HepG2 (cell line): Measurements from ENCODE around the gene DNAJC7. TPM values are rescaled to one million over a fixed set of nuclear protein-coding genes. Genes with fewer than 3 reads are reported as not detected.

Experiments used
- HNF4A ChIP-seq: sonication (generic); formaldehyde crosslinking; IDR thresholded peaks from 2 replicates; pipeline ENCODE4 v1.4.0; 2020; ENCODE audit warnings: missing genetic modification reagents
- KAT7 ChIP-seq: IDR thresholded peaks from 2 replicates; pipeline ENCODE4 v1.6.1; 2018; ENCODE audit warnings: borderline replicate concordance, missing compliant biosample characterization
- MAF1 ChIP-seq: sonication (generic); formaldehyde crosslinking; IDR thresholded peaks from 2 replicates; pipeline ENCODE4 v1.5.0; 2020; ENCODE audit warnings: missing genetic modification reagents, borderline replicate concordance
- MAZ ChIP-seq, 2 experiments: sonication (generic) in 1 of 2; formaldehyde crosslinking in 1 of 2; IDR thresholded peaks; 2 replicates each; pipeline versions ENCODE4 v1.5.0 to v1.6.1; 2012 to 2020; ENCODE audit warnings: low read depth in 2 of 2, mild to moderate bottlenecking in 2 of 2, borderline replicate concordance in 1 of 2, improper control_type of control experiment in 1 of 2, low read length in 1 of 2, missing genetic modification reagents in 1 of 2, moderate library complexity in 1 of 2
- NBN ChIP-seq: fragments of 450-650 bp; conservative IDR thresholded peaks from 2 replicates; pipeline ENCODE4 v1.6.1; 2017
- NCOA1 ChIP-seq: sonication (generic); formaldehyde crosslinking; IDR thresholded peaks from 2 replicates; pipeline ENCODE4 v1.9.0; 2021; ENCODE audit warnings: missing genetic modification reagents
- PAWR ChIP-seq: sonication (generic); formaldehyde crosslinking; IDR thresholded peaks from 2 replicates; pipeline ENCODE4 v1.4.0; 2020; ENCODE audit warnings: missing genetic modification reagents, mild to moderate bottlenecking, borderline replicate concordance
- PLRG1 ChIP-seq: fragments of 450-650 bp; conservative IDR thresholded peaks from 2 replicates; pipeline ENCODE4 v1.6.1; 2016
- RBM39 ChIP-seq: fragments of 200-400 bp; formaldehyde crosslinking; IDR thresholded peaks from one replicate; pipeline ENCODE4 v1.6.1; 2018; ENCODE audit warnings: antibody characterized with exemption, mild to moderate bottlenecking, low read depth, low read length; ENCODE audit not compliant: poor library complexity, severe bottlenecking
- SAP130 ChIP-seq: IDR thresholded peaks from 2 replicates; pipeline ENCODE4 v1.6.1; 2016; ENCODE audit warnings: low read depth
- SCMH1 ChIP-seq: sonication (generic); formaldehyde crosslinking; IDR thresholded peaks from 2 replicates; pipeline ENCODE4 v1.9.0; 2021; ENCODE audit warnings: missing genetic modification reagents, mild to moderate bottlenecking, borderline replicate concordance
- ZNF232 ChIP-seq: sonication (generic); formaldehyde crosslinking; IDR thresholded peaks from 2 replicates; pipeline ENCODE4 v1.4.0; 2020; ENCODE audit warnings: missing genetic modification reagents, borderline replicate concordance
- ZNF749 ChIP-seq: sonication (generic); formaldehyde crosslinking; IDR thresholded peaks from 2 replicates; pipeline ENCODE4 v1.8.0; 2022; ENCODE audit warnings: mild to moderate bottlenecking, missing genetic modification reagents, moderate library complexity, borderline replicate concordance
- polyA plus RNA-seq, 8 experiments: library from polyadenylated mRNA; depleted of rRNA in 3 of 8; stranded (reverse) in 7 of 8; unstranded in 1 of 8; fragments of >200 nt; fragmentation: Illumina TruSeq in 4 of 8; extraction: Trizol in 4 of 8; gene quantifications; 2 replicates each; pipeline versions ENCODE4 v1.2.1 to v1.2.3, GENCODE V29; 2011 to 2016; ENCODE audit warnings: low read depth in 4 of 8, missing spikeins in 1 of 8, mixed read lengths in 1 of 8; ENCODE audit not compliant: insufficient read depth in 1 of 8
- total RNA-seq, 5 experiments: library from RNA; depleted of rRNA; stranded (reverse); fragments of >200 nt; fragmentation: Illumina TruSeq; extraction: Trizol; gene quantifications; 2 replicates each; pipeline ENCODE4 v1.2.3, GENCODE V29; 2016; ENCODE audit warnings: low read depth in 1 of 5
- TF ChIP-seq, protein P1 (sequence below): sonication (generic); formaldehyde crosslinking; IDR thresholded peaks from 2 replicates; pipeline ENCODE4 v1.4.0; 2020; ENCODE audit warnings: mild to moderate bottlenecking, missing genetic modification reagents
- TF ChIP-seq, protein P2 (sequence below): sonication (generic); formaldehyde crosslinking; IDR thresholded peaks from 2 replicates; pipeline ENCODE4 v1.5.1; 2020; ENCODE audit warnings: mild to moderate bottlenecking, missing genetic modification reagents, moderate library complexity
- TF ChIP-seq, protein P3 (sequence below): sonication (generic); formaldehyde crosslinking; IDR thresholded peaks from 2 replicates; pipeline ENCODE4 v1.4.0; 2020; ENCODE audit warnings: missing genetic modification reagents, mild to moderate bottlenecking, borderline replicate concordance
- TF ChIP-seq, protein P4 (sequence below): IDR thresholded peaks from 2 replicates; pipeline ENCODE4 v1.6.1; 2016; ENCODE audit warnings: control low read depth

The DNAJC7 gene
- total and polyA plus RNA-seq, 2 of the 13 experiments (the other 11 are each of a cell fraction or from before 2014, with no cell fraction given) = 47.7 to 132 TPM

DNA sequence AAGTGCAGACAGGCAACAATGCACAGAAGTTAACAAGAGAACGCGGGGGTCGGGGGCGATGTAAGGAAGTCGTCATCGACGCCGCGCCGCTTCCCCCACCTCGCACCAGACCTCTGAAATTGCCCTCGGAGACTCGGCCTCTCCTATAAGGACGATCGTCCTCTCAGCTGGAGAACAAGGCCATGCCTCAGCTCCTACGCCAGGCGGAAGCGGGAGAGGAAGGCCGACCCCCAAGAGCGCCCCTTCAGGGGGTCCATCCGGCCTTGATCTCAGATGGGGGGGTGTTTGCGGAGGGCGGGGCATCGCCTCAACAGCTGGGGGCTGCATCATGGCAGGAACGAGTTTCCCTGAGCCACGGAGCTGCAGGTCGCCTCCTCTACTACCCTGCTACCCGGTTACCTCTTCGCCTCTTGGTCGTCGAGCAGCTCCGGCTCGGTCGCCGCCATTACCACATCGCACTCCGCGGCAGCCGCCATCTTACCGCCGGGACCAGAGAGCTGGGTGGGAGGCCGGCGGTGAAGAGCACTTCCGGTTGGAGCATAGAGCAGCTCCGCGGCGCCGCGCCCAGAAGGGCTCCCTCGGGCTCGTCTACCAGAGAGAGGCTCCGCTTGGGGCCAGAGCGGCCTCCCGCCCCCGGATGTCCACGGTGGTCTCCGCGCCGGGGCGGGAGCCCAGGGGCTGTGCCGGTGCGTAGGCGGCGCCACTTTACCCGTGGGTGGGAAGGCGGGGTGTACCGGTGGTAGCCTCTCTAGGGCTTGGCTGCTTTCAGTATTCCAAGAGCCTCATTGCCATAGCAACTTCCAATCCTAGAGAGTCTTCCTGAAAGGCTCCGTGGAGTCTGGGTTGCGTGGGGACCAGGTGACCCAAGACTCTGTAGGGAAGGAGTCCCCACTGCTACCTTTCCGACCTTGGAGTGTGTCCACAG lies at the start of gene DNAJC7 (continued):
- TF ChIP-seq ZNF749 (CRISPR knock-in tag) = peak; percentile 34; the same call in 1 of the 2 replicates
- TF ChIP-seq, protein P1, sequence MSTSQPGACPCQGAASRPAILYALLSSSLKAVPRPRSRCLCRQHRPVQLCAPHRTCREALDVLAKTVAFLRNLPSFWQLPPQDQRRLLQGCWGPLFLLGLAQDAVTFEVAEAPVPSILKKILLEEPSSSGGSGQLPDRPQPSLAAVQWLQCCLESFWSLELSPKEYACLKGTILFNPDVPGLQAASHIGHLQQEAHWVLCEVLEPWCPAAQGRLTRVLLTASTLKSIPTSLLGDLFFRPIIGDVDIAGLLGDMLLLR = peak; percentile 86
- TF ChIP-seq SAP130 (CRISPR knock-in tag) = peak; percentile 95
- TF ChIP-seq, protein P2, sequence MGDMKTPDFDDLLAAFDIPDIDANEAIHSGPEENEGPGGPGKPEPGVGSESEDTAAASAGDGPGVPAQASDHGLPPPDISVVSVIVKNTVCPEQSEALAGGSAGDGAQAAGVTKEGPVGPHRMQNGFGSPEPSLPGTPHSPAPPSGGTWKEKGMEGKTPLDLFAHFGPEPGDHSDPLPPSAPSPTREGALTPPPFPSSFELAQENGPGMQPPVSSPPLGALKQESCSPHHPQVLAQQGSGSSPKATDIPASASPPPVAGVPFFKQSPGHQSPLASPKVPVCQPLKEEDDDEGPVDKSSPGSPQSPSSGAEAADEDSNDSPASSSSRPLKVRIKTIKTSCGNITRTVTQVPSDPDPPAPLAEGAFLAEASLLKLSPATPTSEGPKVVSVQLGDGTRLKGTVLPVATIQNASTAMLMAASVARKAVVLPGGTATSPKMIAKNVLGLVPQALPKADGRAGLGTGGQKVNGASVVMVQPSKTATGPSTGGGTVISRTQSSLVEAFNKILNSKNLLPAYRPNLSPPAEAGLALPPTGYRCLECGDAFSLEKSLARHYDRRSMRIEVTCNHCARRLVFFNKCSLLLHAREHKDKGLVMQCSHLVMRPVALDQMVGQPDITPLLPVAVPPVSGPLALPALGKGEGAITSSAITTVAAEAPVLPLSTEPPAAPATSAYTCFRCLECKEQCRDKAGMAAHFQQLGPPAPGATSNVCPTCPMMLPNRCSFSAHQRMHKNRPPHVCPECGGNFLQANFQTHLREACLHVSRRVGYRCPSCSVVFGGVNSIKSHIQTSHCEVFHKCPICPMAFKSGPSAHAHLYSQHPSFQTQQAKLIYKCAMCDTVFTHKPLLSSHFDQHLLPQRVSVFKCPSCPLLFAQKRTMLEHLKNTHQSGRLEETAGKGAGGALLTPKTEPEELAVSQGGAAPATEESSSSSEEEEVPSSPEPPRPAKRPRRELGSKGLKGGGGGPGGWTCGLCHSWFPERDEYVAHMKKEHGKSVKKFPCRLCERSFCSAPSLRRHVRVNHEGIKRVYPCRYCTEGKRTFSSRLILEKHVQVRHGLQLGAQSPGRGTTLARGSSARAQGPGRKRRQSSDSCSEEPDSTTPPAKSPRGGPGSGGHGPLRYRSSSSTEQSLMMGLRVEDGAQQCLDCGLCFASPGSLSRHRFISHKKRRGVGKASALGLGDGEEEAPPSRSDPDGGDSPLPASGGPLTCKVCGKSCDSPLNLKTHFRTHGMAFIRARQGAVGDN (CRISPR knock-in tag) = peak; percentile 95
- TF ChIP-seq, protein P3, sequence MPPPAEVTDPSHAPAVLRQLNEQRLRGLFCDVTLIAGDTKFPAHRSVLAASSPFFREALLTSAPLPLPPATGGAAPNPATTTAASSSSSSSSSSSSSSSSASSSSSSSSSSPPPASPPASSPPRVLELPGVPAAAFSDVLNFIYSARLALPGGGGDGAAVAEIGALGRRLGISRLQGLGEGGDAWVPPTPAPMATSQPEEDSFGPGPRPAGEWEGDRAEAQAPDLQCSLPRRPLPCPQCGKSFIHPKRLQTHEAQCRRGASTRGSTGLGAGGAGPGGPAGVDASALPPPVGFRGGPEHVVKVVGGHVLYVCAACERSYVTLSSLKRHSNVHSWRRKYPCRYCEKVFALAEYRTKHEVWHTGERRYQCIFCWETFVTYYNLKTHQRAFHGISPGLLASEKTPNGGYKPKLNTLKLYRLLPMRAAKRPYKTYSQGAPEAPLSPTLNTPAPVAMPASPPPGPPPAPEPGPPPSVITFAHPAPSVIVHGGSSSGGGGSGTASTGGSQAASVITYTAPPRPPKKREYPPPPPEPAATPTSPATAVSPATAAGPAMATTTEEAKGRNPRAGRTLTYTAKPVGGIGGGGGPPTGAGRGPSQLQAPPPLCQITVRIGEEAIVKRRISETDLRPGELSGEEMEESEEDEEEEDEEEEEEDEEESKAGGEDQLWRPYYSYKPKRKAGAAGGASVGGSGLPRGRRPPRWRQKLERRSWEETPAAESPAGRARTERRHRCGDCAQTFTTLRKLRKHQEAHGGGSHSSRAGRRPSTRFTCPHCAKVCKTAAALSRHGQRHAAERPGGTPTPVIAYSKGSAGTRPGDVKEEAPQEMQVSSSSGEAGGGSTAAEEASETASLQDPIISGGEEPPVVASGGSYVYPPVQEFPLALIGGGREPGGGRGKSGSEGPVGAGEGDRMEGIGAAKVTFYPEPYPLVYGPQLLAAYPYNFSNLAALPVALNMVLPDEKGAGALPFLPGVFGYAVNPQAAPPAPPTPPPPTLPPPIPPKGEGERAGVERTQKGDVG = peak; percentile 75; the same call in 1 of the 2 replicates
- TF ChIP-seq KAT7 (CRISPR knock-in tag) = peak; percentile 98; the same call in 1 of the 2 replicates
- TF ChIP-seq SCMH1 (CRISPR knock-in tag) = no peak
- TF ChIP-seq RBM39 = peak; percentile 99
- peak; percentile 89 for TF ChIP-seq MAF1 (CRISPR knock-in tag)
- no peak; the same call in 1 of the 2 replicates for TF ChIP-seq HNF4A (CRISPR knock-in tag)
- peak; percentile 99; the same call in 1 of the 2 replicates for TF ChIP-seq PAWR (CRISPR knock-in tag)
- TF ChIP-seq NCOA1 = peak; percentile 55; the same call in 1 of the 2 replicates
- TF ChIP-seq MAZ (IDR thresholded peaks at IDR 0.05; ENCODE audit: borderline replicate concordance, low read depth, low read length) = peak; percentile 94
- peak; percentile 97 for TF ChIP-seq MAZ (CRISPR knock-in tag; IDR thresholded peaks at IDR 0.05; ENCODE audit: low read depth)
- no peak for TF ChIP-seq NBN
- no peak for TF ChIP-seq PLRG1
- TF ChIP-seq, protein P4, sequence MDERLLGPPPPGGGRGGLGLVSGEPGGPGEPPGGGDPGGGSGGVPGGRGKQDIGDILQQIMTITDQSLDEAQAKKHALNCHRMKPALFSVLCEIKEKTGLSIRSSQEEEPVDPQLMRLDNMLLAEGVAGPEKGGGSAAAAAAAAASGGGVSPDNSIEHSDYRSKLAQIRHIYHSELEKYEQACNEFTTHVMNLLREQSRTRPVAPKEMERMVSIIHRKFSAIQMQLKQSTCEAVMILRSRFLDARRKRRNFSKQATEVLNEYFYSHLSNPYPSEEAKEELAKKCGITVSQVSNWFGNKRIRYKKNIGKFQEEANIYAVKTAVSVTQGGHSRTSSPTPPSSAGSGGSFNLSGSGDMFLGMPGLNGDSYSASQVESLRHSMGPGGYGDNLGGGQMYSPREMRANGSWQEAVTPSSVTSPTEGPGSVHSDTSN (CRISPR knock-in tag) = no peak
- peak; percentile 78 for TF ChIP-seq ZNF232 (CRISPR knock-in tag)
